IMR-90 (cell line): ENCODE results near the gene BCAS4. TPM values are rescaled to one million over a fixed set of nuclear protein-coding genes. Genes with fewer than 3 reads are reported as not detected.
"Not testable (repeated sequence)": the region's sequence is repeated elsewhere in the genome, so short reads cannot be mapped to it uniquely, and the experiment has no call there.

Source experiments
- ATAC-seq: fragments of 200-7000 bp; cut with Tn5 transposase; 2 replicates; pipeline ENCODE4 v1.9.1; 2020; ENCODE audit warnings: low read depth, mild to moderate bottlenecking, moderate library complexity
- BruUV-seq: library from RNA; stranded (reverse); fragments of 400-500 nt; replicated peaks from 2 replicates; lab custom pipeline; 2021; lab: Mats Ljungman, UMichigan
- CTCF ChIA-PET: fragments of 300-600 bp; formaldehyde crosslinking; extraction: SDS; loops from one replicate; lab custom pipeline; 2021; ENCODE audit warnings: antibody characterized with exemption; lab: Yijun Ruan, JAX
- POLR2A ChIA-PET: fragments of 300-600 bp; sonication (Branson Sonifier 250); formaldehyde crosslinking; loops from one replicate; lab custom pipeline; 2022; ENCODE audit warnings: antibody characterized with exemption; ENCODE audit not compliant: unreplicated experiment; lab: Charles Lee
- DNase-seq: peaks from one replicate; pipeline ENCODE4 v3.0.0; 2013
- H2AFZ ChIP-seq: replicated peaks from 2 replicates; pipeline ENCODE3; 2013; ENCODE audit warnings: low read length, mild to moderate bottlenecking; ENCODE audit not compliant: poor library complexity
- H2AK5ac ChIP-seq: 2 replicates; pipeline ENCODE4 v1.6.1; 2013; ENCODE audit warnings: low read depth, low read length, inconsistent platforms
- H2AK9ac ChIP-seq: replicated peaks from 2 replicates; pipeline ENCODE3; 2013; ENCODE audit warnings: mild to moderate bottlenecking, low read depth, low read length, moderate library complexity; ENCODE audit not compliant: poor library complexity
- H2BK120ac ChIP-seq: 2 replicates; pipeline ENCODE4 v1.6.1; 2013; ENCODE audit warnings: low read depth, low read length, inconsistent platforms
- H2BK15ac ChIP-seq: 3 replicates; pipeline ENCODE4 v1.6.1; 2013; ENCODE audit warnings: low read depth, low read length, inconsistent platforms
- H2BK20ac ChIP-seq: 2 replicates; pipeline ENCODE4 v1.6.1; 2013; ENCODE audit warnings: low read depth, mild to moderate bottlenecking, inconsistent platforms, low read length, moderate library complexity
- H2BK5ac ChIP-seq: 2 replicates; pipeline ENCODE4 v1.6.1; 2013; ENCODE audit warnings: mild to moderate bottlenecking, low read depth, low read length, inconsistent platforms; ENCODE audit not compliant: poor library complexity, severe bottlenecking
- H3K14ac ChIP-seq: replicated peaks from 2 replicates; pipeline ENCODE4 v1.6.1; 2013; ENCODE audit warnings: low read depth, low read length, inconsistent platforms
- H3K18ac ChIP-seq: 2 replicates; pipeline ENCODE4 v1.6.1; 2013; ENCODE audit warnings: low read depth, low read length, control low read depth
- H3K23ac ChIP-seq: 2 replicates; pipeline ENCODE4 v1.6.1; 2013; ENCODE audit warnings: low read depth, low read length, inconsistent platforms
- H3K27ac ChIP-seq: 2 replicates; pipeline ENCODE4 v1.5.1; 2013; ENCODE audit warnings: mild to moderate bottlenecking, control low read depth, low read length; ENCODE audit not compliant: insufficient read depth
- H3K27me3 ChIP-seq: 2 replicates; pipeline ENCODE4 v1.6.1; 2013; ENCODE audit warnings: low read length; ENCODE audit not compliant: control insufficient read depth, insufficient read depth
- H3K36me3 ChIP-seq: 2 replicates; pipeline ENCODE4 v1.6.1; 2013; ENCODE audit warnings: low read length, mixed read lengths; ENCODE audit not compliant: control insufficient read depth, insufficient read depth
- H3K4ac ChIP-seq: 2 replicates; pipeline ENCODE4 v1.6.1; 2013; ENCODE audit warnings: low read depth, low read length, inconsistent platforms
- H3K4me1 ChIP-seq: 2 replicates; pipeline ENCODE4 v1.6.1; 2013; ENCODE audit warnings: low read length, mixed read lengths; ENCODE audit not compliant: control insufficient read depth, insufficient read depth
- H3K4me2 ChIP-seq: 2 replicates; pipeline ENCODE4 v1.6.1; 2013; ENCODE audit warnings: low read depth, mild to moderate bottlenecking, control low read depth, low read length, moderate library complexity
- H3K4me3 ChIP-seq: 2 replicates; pipeline ENCODE4 v1.5.1; 2013; ENCODE audit warnings: low read depth, mild to moderate bottlenecking, control low read depth, low read length, moderate library complexity; ENCODE audit not compliant: insufficient read depth
- H3K56ac ChIP-seq: 2 replicates; pipeline ENCODE4 v1.6.1; 2013; ENCODE audit warnings: low read length, inconsistent platforms; ENCODE audit not compliant: insufficient read depth; ENCODE audit errors: extremely low read depth
- H3K79me1 ChIP-seq, 2 experiments: 2 replicates each; pipeline ENCODE4 v1.6.1; 2013; ENCODE audit warnings: low read length in 2 of 2, inconsistent platforms in 1 of 2, low read depth in 1 of 2
- H3K9ac ChIP-seq: 2 replicates; pipeline ENCODE4 v1.6.1; 2013; ENCODE audit warnings: low read depth, low read length, control low read depth
- H3K9me1 ChIP-seq: 2 replicates; pipeline ENCODE4 v1.6.1; 2013; ENCODE audit warnings: low read length, inconsistent platforms; ENCODE audit not compliant: insufficient read depth
- H3K9me3 ChIP-seq: 2 replicates; pipeline ENCODE4 v1.6.1; 2013; ENCODE audit warnings: low read length; ENCODE audit not compliant: control insufficient read depth, insufficient read depth
- H4K20me1 ChIP-seq: 2 replicates; pipeline ENCODE4 v1.6.1; 2013; ENCODE audit warnings: low read length, inconsistent platforms; ENCODE audit not compliant: insufficient read depth
- H4K5ac ChIP-seq: 2 replicates; pipeline ENCODE4 v1.6.1; 2013; ENCODE audit warnings: mild to moderate bottlenecking, low read depth, low read length, control low read depth
- H4K8ac ChIP-seq, 2 experiments: 2 replicates each; pipeline ENCODE4 v1.6.1; 2013; ENCODE audit warnings: low read depth in 2 of 2, low read length in 2 of 2, control low read depth in 1 of 2, inconsistent platforms in 1 of 2
- H4K91ac ChIP-seq: 2 replicates; pipeline ENCODE4 v1.6.1; 2013; ENCODE audit warnings: low read depth, low read length, inconsistent platforms; ENCODE audit not compliant: insufficient read depth
- CTCF ChIP-seq: conservative IDR thresholded peaks from 2 replicates; pipeline ENCODE4 v1.5.1; 2012; ENCODE audit warnings: mild to moderate bottlenecking, low read depth, low read length, improper control_type of control experiment
- WGBS, 2 experiments: methylation state at CpG; one replicate each; pipeline versions ENCODE4 v1.1.5 to v1.1.7; 2013; ENCODE audit warnings: missing lambda C conversion rate in 2 of 2; ENCODE audit not compliant: insufficient read length in 1 of 2; ENCODE audit errors: extremely low coverage in 2 of 2; 5-methylcytosine and 5-hydroxymethylcytosine counted together
- dilution Hi-C: fragments of 300-500 bp; cut with HindIII; formaldehyde crosslinking; loops from one replicate; pipeline ENCODE4 v1.14.3; 2018; ENCODE audit warnings: low sequenced_read_pairs; ENCODE audit not compliant: unreplicated experiment
- in situ Hi-C: fragments of 300-500 bp; cut with MboI; formaldehyde crosslinking; loops from 3 replicates; pipeline ENCODE4 v1.14.3; 2019; ENCODE audit warnings: low sequenced_read_pairs, inconsistent platforms, mixed read lengths
- intact Hi-C: fragments of 100-400 bp; cut with micrococcal nuclease; formaldehyde crosslinking; loops from 2 replicates; pipeline ENCODE4 v1.10.0; 2022
- polyA plus RNA-seq, 3 experiments: library from polyadenylated mRNA; depleted of rRNA; stranded (reverse); fragments of >200 nt; gene quantifications; 2 replicates each; pipeline ENCODE4 v1.2.3, GENCODE V29; 2012; ENCODE audit warnings: low replicate concordance in 1 of 3
- total RNA-seq: library from RNA; depleted of rRNA; stranded (reverse); fragments of >200 nt; gene quantifications from 2 replicates; pipeline ENCODE4 v1.2.3, GENCODE V29; 2012

BCAS4 gene
- total and polyA plus RNA-seq, 2 of the 4 experiments (the other 2 are of a cell fraction): 42.7 to 47.5 TPM

DNA sequence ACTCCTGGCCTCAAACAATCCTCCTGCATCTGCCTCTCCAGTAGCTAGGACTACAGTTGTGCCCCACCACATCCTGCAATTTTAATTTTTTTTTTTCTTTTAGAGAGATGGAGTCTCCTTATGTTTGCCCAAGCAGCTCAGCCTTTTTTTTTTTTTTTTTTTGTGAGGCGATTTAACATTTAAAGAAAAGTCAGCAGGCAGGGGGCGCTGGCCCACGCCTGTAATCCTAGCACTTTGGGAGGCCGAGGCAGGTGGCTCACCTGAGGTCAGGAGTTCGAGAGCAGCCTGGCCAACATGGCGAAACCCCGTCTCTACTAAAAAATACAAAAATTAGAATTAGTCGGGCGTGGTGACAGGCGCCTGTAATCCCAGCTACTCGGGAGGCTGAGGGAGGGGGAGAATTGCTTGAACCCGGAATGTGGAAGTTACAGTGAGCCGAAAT is 1.3 kb upstream of the BCAS4 start:
- in situ Hi-C loops (loop anchor here (10.0 kb wide), 1 partner anchor 531 kb away; no protein-coding TSS in a partner anchor), intact Hi-C loops (loop anchor here (1.0 to 5.0 kb wide), 5 partner anchors 136 to 514 kb away; partner anchors contain the start of genes DPM1 and MOCS3)
- H3K14ac ChIP-seq, H2BK120ac ChIP-seq, H3K36me3 ChIP-seq, H3K4me3 ChIP-seq, H3K9me1 ChIP-seq, H3K9me3 ChIP-seq, H3K23ac ChIP-seq, DNase-seq, dilution Hi-C loops, H3K27ac ChIP-seq, H3K27me3 ChIP-seq, H4K20me1 ChIP-seq, H3K9ac ChIP-seq, H2AK9ac ChIP-seq, H4K8ac ChIP-seq, H4K91ac ChIP-seq, H3K18ac ChIP-seq, H3K4me2 ChIP-seq, H2BK20ac ChIP-seq, H3K4ac ChIP-seq, H2BK5ac ChIP-seq, H2AK5ac ChIP-seq, H3K56ac ChIP-seq, H4K5ac ChIP-seq, H2BK15ac ChIP-seq, BruUV-seq, H2AFZ ChIP-seq, ATAC-seq: not testable (repeated sequence)
- H3K79me1 ChIP-seq: peaks cover 18 to 21% of the 10 kb centered on the region in 2 experiments
- peak; percentile 39 for TF ChIP-seq CTCF
- ChIA-PET CTCF (interaction anchor here (0.6 to 2.1 kb wide), 14 partner anchors 10 to 1204 kb away, joined by 3 to 10 read pairs (median 4); partner anchors contain the start of gene ADNP), POLR2A (interaction anchor here (0.6 to 0.7 kb wide), 2 partner anchors 139 to 507 kb away, joined by 4 to 5 read pairs; no protein-coding TSS in a partner anchor)
- WGBS, 2 experiments: 30% methylated on average over 2 of the region's 13 CpGs; no CpG with 5 or more reads in 1 of the 2 experiments
- H3K4me1 ChIP-seq: peaks cover 12% of the 10 kb centered on the region
